GM18498 (cell line): ENCODE measurements around the gene RNF115.
"Not testable (repeated sequence)": the region's sequence is repeated elsewhere in the genome, so short reads cannot be mapped to it uniquely, and the experiment has no call there.

Source experiments
- ATAC-seq: cut with Tn5 transposase; IDR thresholded peaks from one replicate; pipeline ENCODE4 v1.9.1; 2021; ENCODE audit warnings: mild to moderate bottlenecking, moderate library complexity; ENCODE audit not compliant: unreplicated experiment

The RNF115 gene

GRCh38 chr1:145782272-145783099 lies 41.4 kb downstream of the RNF115 start:
- no peak for ATAC-seq

GRCh38 chr1:145778146-145778540 lies 45.8 kb downstream of the RNF115 start:
- ATAC-seq = no peak

- ATAC-seq = no peak
Observed at GRCh38 chr1:145777357-145778145, 46.3 kb downstream of the RNF115 start.

GRCh38 chr1:145773423-145773822 lies 50.5 kb downstream of the RNF115 start:
- no peak for ATAC-seq

GRCh38 chr1:145771056-145771455 lies 52.8 kb downstream of the RNF115 start:
- no peak for ATAC-seq

GRCh38 chr1:145768004-145768403 lies 55.9 kb downstream of the RNF115 start:
- not testable (repeated sequence) for ATAC-seq

GRCh38 chr1:145766926-145767325 lies 57.0 kb downstream of the RNF115 start:
- not testable (repeated sequence) for ATAC-seq

- not testable (repeated sequence) for ATAC-seq
Observed at GRCh38 chr1:145765585-145766360, 58.1 kb downstream of the RNF115 start.

GRCh38 chr1:145765127-145765526 lies 58.8 kb downstream of the RNF115 start:
- not testable (repeated sequence) for ATAC-seq

- ATAC-seq = not testable (repeated sequence)
Observed at GRCh38 chr1:145764231-145764940, 59.5 kb downstream of the RNF115 start.

GRCh38 chr1:145762001-145762400 lies 61.9 kb downstream of the RNF115 start:
- not testable (repeated sequence) for ATAC-seq

GRCh38 chr1:145761498-145761897 lies 62.4 kb downstream of the RNF115 start:
- not testable (repeated sequence) for ATAC-seq

- not testable (repeated sequence) for ATAC-seq
Observed at GRCh38 chr1:145760395-145760949, 63.4 kb downstream of the RNF115 start.

GRCh38 chr1:145759721-145760120 lies 64.2 kb downstream of the RNF115 start:
- no peak for ATAC-seq

- ATAC-seq = no peak
Observed at GRCh38 chr1:145758575-145758974, 65.3 kb downstream of the RNF115 start.

- ATAC-seq = no peak
Observed at GRCh38 chr1:145758116-145758515, 65.8 kb downstream of the RNF115 start.

- no peak for ATAC-seq
Observed at GRCh38 chr1:145757420-145757819, 66.5 kb downstream of the RNF115 start.

GRCh38 chr1:145751491-145752037 lies 72.3 kb downstream of the RNF115 start:
- ATAC-seq = no peak

- no peak for ATAC-seq
Observed at GRCh38 chr1:145750426-145750825, 73.5 kb downstream of the RNF115 start.
